HepG2 (cell line): ENCODE results near the gene NFAT5. TPM values are rescaled to one million over a fixed set of nuclear protein-coding genes. Genes with fewer than 3 reads are reported as not detected.
A peak's percentile ranks its signal among the peaks of the same experiment; 100 is the strongest.

Experiments
- CREM ChIP-seq, 2 experiments: sonication (generic) in 1 of 2; formaldehyde crosslinking in 1 of 2; IDR thresholded peaks; 2 replicates each; pipeline versions ENCODE4 v1.4.0 to v1.6.1; 2016 to 2020; ENCODE audit warnings: antibody characterized with exemption in 1 of 2, mild to moderate bottlenecking in 1 of 2, missing genetic modification reagents in 1 of 2
- DMAP1 ChIP-seq: IDR thresholded peaks from 2 replicates; pipeline ENCODE4 v1.6.1; 2016
- HIVEP1 ChIP-seq: sonication (generic); formaldehyde crosslinking; IDR thresholded peaks from 2 replicates; pipeline ENCODE4 v1.4.0; 2020; ENCODE audit warnings: mild to moderate bottlenecking, missing genetic modification reagents
- MEIS1 ChIP-seq: sonication (generic); formaldehyde crosslinking; IDR thresholded peaks from 2 replicates; pipeline ENCODE4 v1.9.0; 2021; ENCODE audit warnings: mild to moderate bottlenecking, missing genetic modification reagents, moderate library complexity, borderline replicate concordance
- PLSCR1 ChIP-seq: sonication (generic); formaldehyde crosslinking; IDR thresholded peaks from 2 replicates; pipeline ENCODE4 v1.5.0; 2020; ENCODE audit warnings: missing genetic modification reagents, mild to moderate bottlenecking, borderline replicate concordance
- RBM39 ChIP-seq: fragments of 200-400 bp; formaldehyde crosslinking; IDR thresholded peaks from one replicate; pipeline ENCODE4 v1.6.1; 2018; ENCODE audit warnings: antibody characterized with exemption, mild to moderate bottlenecking, low read depth, low read length; ENCODE audit not compliant: poor library complexity, severe bottlenecking
- RERE ChIP-seq: IDR thresholded peaks from 2 replicates; pipeline ENCODE4 v1.6.1; 2016; ENCODE audit warnings: low read depth, missing genetic modification reagents, missing compliant biosample characterization
- ZNF468 ChIP-seq: sonication (generic); formaldehyde crosslinking; IDR thresholded peaks from 2 replicates; pipeline ENCODE4 v1.8.0; 2022; ENCODE audit warnings: mild to moderate bottlenecking, moderate library complexity, missing genetic modification reagents
- ZNF513 ChIP-seq: sonication (generic); formaldehyde crosslinking; conservative IDR thresholded peaks from 2 replicates; pipeline ENCODE4 v1.5.0; 2020; ENCODE audit warnings: missing genetic modification reagents
- polyA plus RNA-seq, 8 experiments: library from polyadenylated mRNA; depleted of rRNA in 3 of 8; stranded (reverse) in 7 of 8; unstranded in 1 of 8; fragments of >200 nt; fragmentation: Illumina TruSeq in 4 of 8; extraction: Trizol in 4 of 8; gene quantifications; 2 replicates each; pipeline versions ENCODE4 v1.2.1 to v1.2.3, GENCODE V29; 2011 to 2016; ENCODE audit warnings: low read depth in 4 of 8, missing spikeins in 1 of 8, mixed read lengths in 1 of 8; ENCODE audit not compliant: insufficient read depth in 1 of 8
- total RNA-seq, 5 experiments: library from RNA; depleted of rRNA; stranded (reverse); fragments of >200 nt; fragmentation: Illumina TruSeq; extraction: Trizol; gene quantifications; 2 replicates each; pipeline ENCODE4 v1.2.3, GENCODE V29; 2016; ENCODE audit warnings: low read depth in 1 of 5
- TF ChIP-seq, protein P1 (sequence below): sonication (generic); formaldehyde crosslinking; conservative IDR thresholded peaks from 2 replicates; pipeline ENCODE4 v1.8.0; 2022; ENCODE audit warnings: mild to moderate bottlenecking, moderate library complexity, missing genetic modification reagents
- TF ChIP-seq, protein P2 (sequence below): sonication (generic); formaldehyde crosslinking; IDR thresholded peaks from 2 replicates; pipeline ENCODE4 v1.4.0; 2020; ENCODE audit warnings: missing genetic modification reagents

NFAT5 gene
- total and polyA plus RNA-seq, 2 of the 13 experiments (the other 11 are each of a cell fraction or from before 2014, with no cell fraction given) = 20.5 to 54.3 TPM

DNA sequence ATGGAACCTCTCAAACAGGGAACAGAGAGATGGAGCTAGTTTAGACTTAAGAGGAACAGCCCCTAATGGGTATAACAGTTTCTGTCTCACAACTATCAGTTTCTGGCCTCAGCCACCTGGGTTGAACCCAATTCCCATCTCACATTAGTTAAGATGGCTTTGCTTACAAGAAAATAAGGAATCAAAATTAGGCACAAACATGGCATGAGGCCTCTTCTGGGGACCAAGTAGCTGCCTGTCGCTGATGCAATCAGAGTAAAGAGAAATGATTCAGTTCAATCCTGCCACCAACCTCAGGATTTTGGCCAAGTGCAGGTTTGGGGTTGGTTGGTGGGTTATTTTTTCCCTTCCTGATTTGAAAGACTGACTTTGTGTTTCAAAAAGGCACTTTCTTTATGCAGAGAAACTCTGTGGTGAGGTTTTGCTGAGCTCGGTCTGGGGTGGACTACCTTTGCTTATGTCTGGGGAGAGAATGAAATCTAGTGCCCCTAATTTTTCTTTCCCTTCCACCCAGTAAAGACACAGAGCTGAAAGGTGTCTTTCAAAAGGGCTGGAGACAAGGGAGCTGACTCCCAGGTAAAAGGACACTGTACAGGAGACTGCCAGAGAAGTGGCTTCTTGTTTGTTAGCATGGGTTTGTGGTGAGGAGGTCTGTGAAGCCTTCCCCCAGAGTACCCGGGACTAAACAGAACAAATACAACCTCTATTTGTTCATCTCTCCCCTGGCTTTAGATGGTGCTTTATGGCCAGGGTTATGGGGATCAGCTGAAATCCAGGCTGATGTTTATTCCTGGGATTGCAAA lies 44.8 kb upstream of the NFAT5 start (continued):
- TF ChIP-seq DMAP1 (CRISPR knock-in tag) (no peak), HIVEP1 (no peak), ZNF513 (CRISPR knock-in tag) (no peak), ZNF468 (CRISPR knock-in tag) (no peak), RBM39 (no peak), CREM (IDR thresholded peaks at IDR 0.05) (no peak), CREM (CRISPR knock-in tag; IDR thresholded peaks at IDR 0.05) (no peak), PLSCR1 (CRISPR knock-in tag) (no peak), MEIS1 (CRISPR knock-in tag) (0 out of 2 replicates have a peak, but pooled peaks have one; percentile 55), RERE (CRISPR knock-in tag) (no peak)
- TF ChIP-seq, protein P1, sequence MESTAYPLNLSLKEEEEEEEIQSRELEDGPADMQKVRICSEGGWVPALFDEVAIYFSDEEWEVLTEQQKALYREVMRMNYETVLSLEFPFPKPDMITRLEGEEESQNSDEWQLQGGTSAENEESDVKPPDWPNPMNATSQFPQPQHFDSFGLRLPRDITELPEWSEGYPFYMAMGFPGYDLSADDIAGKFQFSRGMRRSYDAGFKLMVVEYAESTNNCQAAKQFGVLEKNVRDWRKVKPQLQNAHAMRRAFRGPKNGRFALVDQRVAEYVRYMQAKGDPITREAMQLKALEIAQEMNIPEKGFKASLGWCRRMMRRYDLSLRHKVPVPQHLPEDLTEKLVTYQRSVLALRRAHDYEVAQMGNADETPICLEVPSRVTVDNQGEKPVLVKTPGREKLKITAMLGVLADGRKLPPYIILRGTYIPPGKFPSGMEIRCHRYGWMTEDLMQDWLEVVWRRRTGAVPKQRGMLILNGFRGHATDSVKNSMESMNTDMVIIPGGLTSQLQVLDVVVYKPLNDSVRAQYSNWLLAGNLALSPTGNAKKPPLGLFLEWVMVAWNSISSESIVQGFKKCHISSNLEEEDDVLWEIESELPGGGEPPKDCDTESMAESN (CRISPR knock-in tag) = no peak
- TF ChIP-seq, protein P2, sequence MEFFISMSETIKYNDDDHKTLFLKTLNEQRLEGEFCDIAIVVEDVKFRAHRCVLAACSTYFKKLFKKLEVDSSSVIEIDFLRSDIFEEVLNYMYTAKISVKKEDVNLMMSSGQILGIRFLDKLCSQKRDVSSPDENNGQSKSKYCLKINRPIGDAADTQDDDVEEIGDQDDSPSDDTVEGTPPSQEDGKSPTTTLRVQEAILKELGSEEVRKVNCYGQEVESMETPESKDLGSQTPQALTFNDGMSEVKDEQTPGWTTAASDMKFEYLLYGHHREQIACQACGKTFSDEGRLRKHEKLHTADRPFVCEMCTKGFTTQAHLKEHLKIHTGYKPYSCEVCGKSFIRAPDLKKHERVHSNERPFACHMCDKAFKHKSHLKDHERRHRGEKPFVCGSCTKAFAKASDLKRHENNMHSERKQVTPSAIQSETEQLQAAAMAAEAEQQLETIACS (CRISPR knock-in tag) = no peak
